Left ventricle myocardium inferior (tissue), 1 donor: ENCODE measurements around the gene CCR3. TPM values are rescaled to one million over a fixed set of nuclear protein-coding genes. Genes with fewer than 3 reads are reported as not detected.

ENCODE experiments used
- DNase-seq: peaks from one replicate; pipeline ENCODE4 v3.0.0-alpha.2; 2020
- H3K27ac ChIP-seq: fragments of 200-600 bp; replicated peaks from 2 replicates; pipeline ENCODE4 v1.8.0; 2021
- H3K27me3 ChIP-seq: fragments of 200-600 bp; 2 replicates; pipeline ENCODE4 v1.8.0; 2021; ENCODE audit warnings: low read depth
- H3K36me3 ChIP-seq: fragments of 200-600 bp; 2 replicates; pipeline ENCODE4 v1.8.0; 2021
- H3K4me1 ChIP-seq: fragments of 200-600 bp; 2 replicates; pipeline ENCODE4 v1.8.0; 2021
- H3K4me3 ChIP-seq: fragments of 200-600 bp; 2 replicates; pipeline ENCODE4 v1.8.0; 2021; ENCODE audit warnings: mild to moderate bottlenecking, moderate library complexity
- H3K9me3 ChIP-seq: fragments of 200-600 bp; replicated peaks from 2 replicates; pipeline ENCODE4 v1.8.0; 2021
- CTCF ChIP-seq: fragments of 200-600 bp; IDR thresholded peaks from 2 replicates; pipeline ENCODE4 v1.8.0; 2021; ENCODE audit warnings: antibody characterized with exemption, mild to moderate bottlenecking, borderline replicate concordance
- intact Hi-C: fragments of 100-400 bp; cut with micrococcal nuclease; formaldehyde crosslinking; loops from one replicate; pipeline ENCODE4 v1.11.0; 2022
- total RNA-seq: library from RNA; stranded (reverse); fragmentation: NEBNext Ultra II Directional; extraction: Animal tissue kit (Norgen Biotek cat#: 25700); gene quantifications from one replicate; pipeline ENCODE4 v1.2.1, GENCODE V29; 2021
- donor health status: DM: no; HTN: yes; CAD: no; lungs with severe emphysema.

CCR3 gene
- total RNA-seq, 1 donor from 2014 or later: not detected

GRCh38 chr3:46264002-46264401 lies 21.7 kb downstream of the CCR3 start:
- no peak overlapping the region for H3K4me3 ChIP-seq
- DNase-seq: no peak
- intact Hi-C loops: no loop called here
- peaks cover 7% of the 10 kb centered on the region for H3K27me3 ChIP-seq
- H3K27ac ChIP-seq: no peak overlapping the region
- no peak for TF ChIP-seq CTCF
- no peaks in the 10 kb centered on the region for H3K36me3 ChIP-seq
- H3K4me1 ChIP-seq: no peaks in the 10 kb centered on the region
- H3K9me3 ChIP-seq: no peaks in the 10 kb centered on the region

GRCh38 chr3:46266598-46266997 lies 24.3 kb downstream of the CCR3 start:
- intact Hi-C loops: no loop called here

GRCh38 chr3:46269556-46269955 lies 27.3 kb downstream of the CCR3 start:
- peaks cover 29% of the 10 kb centered on the region for H3K27me3 ChIP-seq
- H3K4me1 ChIP-seq: no peaks in the 10 kb centered on the region
- no peaks in the 10 kb centered on the region for H3K36me3 ChIP-seq
- no peak overlapping the region for H3K27ac ChIP-seq
- intact Hi-C loops: no loop called here
- H3K4me3 ChIP-seq: no peak overlapping the region
- no peak for DNase-seq
- no peaks in the 10 kb centered on the region for H3K9me3 ChIP-seq
- no peak for TF ChIP-seq CTCF

More at GRCh38 chr3:46266598-46266997, 24.3 kb downstream of the CCR3 start:
- H3K4me1 ChIP-seq: no peaks in the 10 kb centered on the region
- H3K4me3 ChIP-seq: no peak overlapping the region
- H3K9me3 ChIP-seq: no peaks in the 10 kb centered on the region
- H3K36me3 ChIP-seq: no peaks in the 10 kb centered on the region
- DNase-seq: no peak
- no peak overlapping the region for H3K27ac ChIP-seq
- peaks cover 20% of the 10 kb centered on the region for H3K27me3 ChIP-seq
- no peak for TF ChIP-seq CTCF

DNA sequence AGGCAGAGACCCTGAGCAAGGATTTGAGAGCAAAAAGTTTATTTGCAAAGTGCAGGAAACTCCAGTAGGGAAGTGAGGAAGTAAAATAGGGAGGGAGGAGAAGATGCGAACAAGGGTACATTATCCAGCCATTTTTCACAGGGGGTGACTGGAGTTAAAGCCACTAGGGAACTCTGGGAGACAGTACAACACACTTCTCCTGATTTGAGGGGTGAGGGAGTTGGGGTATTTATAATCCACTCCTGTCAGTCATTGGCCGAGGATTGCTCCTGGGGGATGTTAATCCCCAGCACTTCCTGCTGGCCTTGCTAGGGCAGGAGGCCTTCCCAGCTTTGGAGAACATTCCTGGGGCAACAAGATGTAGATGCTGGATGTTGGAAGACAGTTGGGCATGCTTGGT lies 28.2 kb downstream of the CCR3 start:
- Histone ChIP-seq H3K27ac (no peak overlapping the region), H3K9me3 (no peaks in the 10 kb centered on the region), H3K27me3 (peaks cover 29% of the 10 kb centered on the region), H3K4me1 (no peaks in the 10 kb centered on the region), H3K36me3 (no peaks in the 10 kb centered on the region), H3K4me3 (no peak overlapping the region)
- TF ChIP-seq CTCF: no peak
- intact Hi-C loops: no loop called here
- DNase-seq: no peak

- no peaks in the 10 kb centered on the region for H3K4me1 ChIP-seq
- no peaks in the 10 kb centered on the region for H3K9me3 ChIP-seq
- no peak overlapping the region for H3K4me3 ChIP-seq
- H3K27ac ChIP-seq: no peak overlapping the region
- intact Hi-C loops: no loop called here
- TF ChIP-seq CTCF: no peak
- peaks cover 29% of the 10 kb centered on the region for H3K27me3 ChIP-seq
- H3K36me3 ChIP-seq: no peaks in the 10 kb centered on the region
- no peak for DNase-seq
Observed at GRCh38 chr3:46271209-46271745, 29.0 kb downstream of the CCR3 start.

DNA sequence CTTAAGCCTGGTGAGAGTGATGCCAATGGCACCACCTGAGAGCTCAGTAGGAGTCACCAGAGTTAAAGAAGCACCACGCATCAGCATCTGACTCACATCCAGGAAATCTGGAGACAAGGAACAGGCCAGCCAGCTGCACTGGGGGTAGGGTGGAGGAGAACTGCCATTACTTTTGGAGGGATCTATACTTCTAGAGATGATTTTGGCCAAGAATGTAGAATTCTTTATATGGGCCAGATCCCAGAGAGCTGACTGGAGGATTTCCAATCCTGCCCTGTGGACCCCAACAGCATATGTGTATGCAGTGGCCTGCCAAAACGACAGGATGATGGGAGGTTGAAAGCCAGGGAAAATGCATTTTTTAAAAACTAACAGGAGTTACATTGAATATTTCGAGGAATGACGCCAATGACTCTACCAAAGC lies 29.8 kb downstream of the CCR3 start:
- H3K36me3 ChIP-seq: no peaks in the 10 kb centered on the region
- intact Hi-C loops: no loop called here
- H3K9me3 ChIP-seq: no peaks in the 10 kb centered on the region
- peaks cover 26% of the 10 kb centered on the region for H3K27me3 ChIP-seq
- H3K4me3 ChIP-seq: no peak overlapping the region
- DNase-seq: no peak
- no peak for TF ChIP-seq CTCF
- no peaks in the 10 kb centered on the region for H3K4me1 ChIP-seq
- no peak overlapping the region for H3K27ac ChIP-seq
